VCaP (cell line): Measurements from ENCODE around the gene UBE3D.

Experiments
- H3K27ac ChIP-seq: fragments of 450-650 bp; 2 replicates; pipeline ENCODE4 v1.5.1; 2017
- CTCF ChIP-seq: fragments of 450-650 bp; conservative IDR thresholded peaks from 2 replicates; pipeline ENCODE4 v1.5.1; 2017; ENCODE audit warnings: mild to moderate bottlenecking, moderate library complexity

UBE3D gene

GRCh38 chr6:82882363-82883023 is 183.1 kb downstream of the UBE3D start:
- peak overlapping the region; percentile 44 for H3K27ac ChIP-seq
- no peak for TF ChIP-seq CTCF

GRCh38 chr6:82881519-82881918 is 184.1 kb downstream of the UBE3D start:
- no peak for TF ChIP-seq CTCF
- H3K27ac ChIP-seq, result no peak overlapping the region; the same call in 1 of the 2 replicates

GRCh38 chr6:82878812-82879211 is 186.8 kb downstream of the UBE3D start:
- H3K27ac ChIP-seq, result no peak overlapping the region
- TF ChIP-seq CTCF, result no peak

- no peak for TF ChIP-seq CTCF
- H3K27ac ChIP-seq, result peak overlapping the region; percentile 31; the same call in 1 of the 2 replicates
These were observed 188.1 kb downstream of the UBE3D start for GRCh38 chr6:82877213-82878195.

GRCh38 chr6:82875573-82876185 is 190.0 kb downstream of the UBE3D start:
- no peak overlapping the region; the same call in 1 of the 2 replicates for H3K27ac ChIP-seq
- no peak for TF ChIP-seq CTCF

- no peak overlapping the region for H3K27ac ChIP-seq
- TF ChIP-seq CTCF, result no peak
These were observed 190.8 kb downstream of the UBE3D start for GRCh38 chr6:82874867-82875266.

GRCh38 chr6:82872185-82872584 is 193.5 kb downstream of the UBE3D start:
- H3K27ac ChIP-seq, result no peak overlapping the region
- TF ChIP-seq CTCF, result no peak
